ENCODE data around the gene RASL11A. TPM values are rescaled to one million over a fixed set of nuclear protein-coding genes. Genes with fewer than 3 reads are reported as not detected.

RASL11A gene
- total and polyA plus RNA-seq, 8 donors, result 10.3 to 12.6 (median 12.2) TPM

GRCh38 chr13:27258637-27259386 lies 11.8 kb upstream of the RASL11A start:
- DNase-seq, result no peak
- no peaks in the 10 kb centered on the region for H3K27me3 ChIP-seq
- no peak overlapping the region for H3K27ac ChIP-seq
- no peaks in the 10 kb centered on the region for H3K9me3 ChIP-seq
- peaks cover under 1 to 54% of the 10 kb centered on the region in 2 donors for H3K4me1 ChIP-seq
- peaks cover 0 to 58% of the 10 kb centered on the region in 2 donors for H3K36me3 ChIP-seq
- no peak overlapping the region for H3K4me3 ChIP-seq
- intact Hi-C loops (cut with DNase I), result no loop called here
- ATAC-seq, result no peak
- TF ChIP-seq, protein P1, sequence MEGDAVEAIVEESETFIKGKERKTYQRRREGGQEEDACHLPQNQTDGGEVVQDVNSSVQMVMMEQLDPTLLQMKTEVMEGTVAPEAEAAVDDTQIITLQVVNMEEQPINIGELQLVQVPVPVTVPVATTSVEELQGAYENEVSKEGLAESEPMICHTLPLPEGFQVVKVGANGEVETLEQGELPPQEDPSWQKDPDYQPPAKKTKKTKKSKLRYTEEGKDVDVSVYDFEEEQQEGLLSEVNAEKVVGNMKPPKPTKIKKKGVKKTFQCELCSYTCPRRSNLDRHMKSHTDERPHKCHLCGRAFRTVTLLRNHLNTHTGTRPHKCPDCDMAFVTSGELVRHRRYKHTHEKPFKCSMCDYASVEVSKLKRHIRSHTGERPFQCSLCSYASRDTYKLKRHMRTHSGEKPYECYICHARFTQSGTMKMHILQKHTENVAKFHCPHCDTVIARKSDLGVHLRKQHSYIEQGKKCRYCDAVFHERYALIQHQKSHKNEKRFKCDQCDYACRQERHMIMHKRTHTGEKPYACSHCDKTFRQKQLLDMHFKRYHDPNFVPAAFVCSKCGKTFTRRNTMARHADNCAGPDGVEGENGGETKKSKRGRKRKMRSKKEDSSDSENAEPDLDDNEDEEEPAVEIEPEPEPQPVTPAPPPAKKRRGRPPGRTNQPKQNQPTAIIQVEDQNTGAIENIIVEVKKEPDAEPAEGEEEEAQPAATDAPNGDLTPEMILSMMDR (IDR thresholded peaks at IDR 0.05), result no peak

DNA sequence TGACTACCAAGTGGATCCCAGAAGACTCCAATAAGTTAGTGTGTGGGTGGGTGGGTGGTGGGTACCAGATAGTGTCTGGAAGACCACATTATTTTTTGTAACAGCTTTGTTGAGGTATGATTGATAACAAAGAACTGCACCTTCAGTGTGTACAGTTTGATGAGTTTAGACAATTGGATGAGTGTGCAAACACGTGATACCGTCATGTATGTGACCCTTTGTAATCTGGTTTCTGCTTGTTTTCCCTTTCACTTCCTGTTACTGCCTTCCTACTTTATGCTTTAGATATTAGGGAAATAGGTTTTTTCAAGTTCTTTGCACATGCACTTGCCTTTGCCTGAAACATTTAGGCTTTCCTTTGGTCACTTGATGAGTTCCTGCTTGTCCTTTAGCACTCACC lies 10.8 kb upstream of the RASL11A start:
- H3K27me3 ChIP-seq, result no peaks in the 10 kb centered on the region
- no peaks in the 10 kb centered on the region for H3K9me3 ChIP-seq
- DNase-seq, result no peak
- intact Hi-C loops (cut with DNase I), result no loop called here
- H3K36me3 ChIP-seq, result peaks cover 0 to 48% of the 10 kb centered on the region in 2 donors
- H3K4me3 ChIP-seq, result no peak overlapping the region
- ATAC-seq, result peak; percentile 21
- TF ChIP-seq, protein P1 (IDR thresholded peaks at IDR 0.05), result no peak
- H3K27ac ChIP-seq, result peak overlapping the region in 1 of 2 donors; percentile 66
- H3K4me1 ChIP-seq, result peaks cover 0 to 44% of the 10 kb centered on the region in 2 donors

DNA sequence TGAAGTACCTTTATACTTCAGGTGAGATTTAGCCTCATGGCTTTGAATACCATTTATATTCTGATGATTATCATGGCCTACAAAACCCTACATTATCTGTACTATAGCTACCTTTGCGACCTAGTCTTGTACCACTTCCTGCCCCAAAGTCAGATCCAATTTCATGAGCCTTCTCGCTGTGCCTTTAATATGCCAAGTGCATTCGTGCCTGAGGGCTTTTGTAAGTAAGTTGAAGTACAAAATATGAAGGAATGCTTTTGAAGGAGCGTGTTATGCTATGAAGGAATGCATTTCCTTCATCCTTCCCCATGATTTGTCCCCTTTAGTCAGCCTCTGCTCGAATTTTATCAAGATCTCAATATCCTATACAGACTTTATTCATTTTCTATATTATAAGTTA lies 9.2 kb upstream of the RASL11A start:
- Histone ChIP-seq H3K9me3 (no peaks in the 10 kb centered on the region), H3K4me1 (peaks cover 0 to 40% of the 10 kb centered on the region in 2 donors), H3K27ac (peak overlapping the region in 1 of 2 donors; percentile 1), H3K27me3 (no peaks in the 10 kb centered on the region), H3K4me3 (no peak overlapping the region), H3K36me3 (peaks cover 0 to 32% of the 10 kb centered on the region in 2 donors)
- ATAC-seq, result peak; percentile 58
- DNase-seq, result no peak
- intact Hi-C loops (cut with DNase I), result no loop called here
- TF ChIP-seq, protein P1 (IDR thresholded peaks at IDR 0.05), result no peak

- peaks cover 0 to 12% of the 10 kb centered on the region in 2 donors for H3K36me3 ChIP-seq
- H3K27me3 ChIP-seq, result no peaks in the 10 kb centered on the region
- peaks cover 7 to 50% of the 10 kb centered on the region in 2 donors for H3K4me1 ChIP-seq
- H3K27ac ChIP-seq, result peak overlapping the region in 1 of 2 donors; percentile 9
- TF ChIP-seq, protein P1 (IDR thresholded peaks at IDR 0.05), result no peak
- intact Hi-C loops (cut with DNase I), result no loop called here
- H3K4me3 ChIP-seq, result no peak overlapping the region
- DNase-seq (no peak), ATAC-seq (no peak)
- H3K9me3 ChIP-seq, result no peaks in the 10 kb centered on the region
Measured at GRCh38 chr13:27263438-27263837, 7.2 kb upstream of the RASL11A start.

DNA sequence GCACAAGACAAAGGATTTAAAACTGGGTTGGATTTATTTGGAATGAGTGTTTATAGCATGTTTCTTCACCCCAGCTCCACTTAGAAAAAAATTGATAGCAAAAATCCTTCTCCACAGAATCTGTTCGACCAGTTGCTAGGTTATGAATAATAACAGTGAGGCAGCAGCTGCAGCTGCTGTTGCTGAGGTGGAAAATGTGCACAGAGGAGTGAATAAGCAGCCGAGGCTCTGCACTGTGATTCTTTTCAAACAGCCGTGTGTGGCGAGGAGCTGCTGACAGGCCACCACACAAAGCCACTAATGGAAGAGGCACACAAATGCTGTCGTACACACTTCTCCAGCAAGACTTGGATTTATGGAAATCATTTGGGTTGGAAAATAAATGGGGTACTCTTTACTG lies 6.4 kb upstream of the RASL11A start:
- Histone ChIP-seq H3K9me3 (no peaks in the 10 kb centered on the region), H3K27ac (peak overlapping the region in 1 of 2 donors; percentile 9), H3K4me3 (no peak overlapping the region), H3K36me3 (peaks cover 0 to 4% of the 10 kb centered on the region in 2 donors), H3K4me1 (peaks cover 7 to 49% of the 10 kb centered on the region in 2 donors), H3K27me3 (no peaks in the 10 kb centered on the region)
- ATAC-seq (peak; percentile 31), DNase-seq (peak in 1 of 4 donors; percentile 55)
- TF ChIP-seq, protein P1 (IDR thresholded peaks at IDR 0.05), result no peak
- intact Hi-C loops (cut with DNase I), result no loop called here

All from left lung (tissue), 10 donors.